Fibroblast of skin of left quadriceps (primary cell): ENCODE results near the gene SHROOM3.

Experiments used
- DNase-seq, 2 experiments: peaks; one replicate each; pipeline ENCODE4 v3.0.0-alpha.2; 2013; ENCODE audit warnings: low read depth in 2 of 2

Gene SHROOM3

GRCh38 chr4:76691807-76692582 lies 257.0 kb downstream of the SHROOM3 start:
- no peak for DNase-seq

- no peak for DNase-seq
Measured at GRCh38 chr4:76692761-76693160, 257.7 kb downstream of the SHROOM3 start.

- no peak for DNase-seq
Measured at GRCh38 chr4:76694056-76694455, 259.0 kb downstream of the SHROOM3 start.

DNA sequence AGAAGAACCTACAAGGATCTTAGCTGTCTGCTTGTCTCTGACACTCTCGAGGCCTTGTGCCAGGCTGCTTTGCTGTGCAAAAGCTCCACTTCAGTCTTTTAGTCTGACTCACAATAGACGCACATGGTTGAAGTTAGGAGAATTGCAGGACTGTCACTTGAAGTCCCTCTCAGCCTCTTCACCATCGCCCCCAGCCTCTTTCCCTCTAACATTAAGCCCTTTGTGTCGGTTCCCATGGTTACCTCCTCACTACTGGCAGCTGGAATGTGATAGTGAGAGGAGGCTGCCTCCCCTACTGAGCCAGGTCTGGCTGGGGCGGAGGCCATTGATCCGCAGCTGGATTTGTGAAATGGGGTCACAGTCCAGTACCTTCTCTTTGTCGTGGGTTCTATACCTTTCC lies 261.1 kb downstream of the SHROOM3 start:
- DNase-seq = no peak

- no peak for DNase-seq
Measured at GRCh38 chr4:76697129-76697803, 262.2 kb downstream of the SHROOM3 start.

GRCh38 chr4:76698141-76698540 lies 263.1 kb downstream of the SHROOM3 start:
- no peak for DNase-seq

DNA sequence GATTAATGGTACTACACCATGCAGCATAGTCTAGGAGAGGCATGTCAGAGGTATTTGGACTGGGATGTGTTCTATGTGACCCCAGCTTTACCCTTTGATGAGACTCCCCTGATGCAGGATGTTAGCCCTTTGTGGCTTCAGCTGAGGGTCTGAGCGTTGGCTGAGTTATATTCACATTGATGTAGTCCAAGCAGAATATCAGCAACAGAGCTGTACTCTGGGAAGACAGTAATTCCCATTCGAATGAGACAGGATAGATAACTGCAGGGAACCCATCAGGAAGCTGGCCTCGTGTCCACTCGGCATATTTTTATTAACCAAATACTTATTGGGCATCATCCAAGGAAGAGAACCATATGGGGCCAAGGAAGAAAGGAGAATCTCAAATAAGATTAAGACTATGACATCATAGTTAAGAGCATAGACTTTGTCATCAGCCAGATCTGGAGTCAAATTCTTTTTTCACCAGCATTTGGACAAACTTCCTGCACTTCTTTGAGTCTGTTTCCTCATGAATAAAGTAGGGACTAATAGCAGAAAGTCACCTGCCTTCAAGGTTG lies 264.8 kb downstream of the SHROOM3 start:
- DNase-seq = no peak

GRCh38 chr4:76702440-76703122 lies 267.6 kb downstream of the SHROOM3 start:
- DNase-seq = no peak

- DNase-seq = no peak
Measured at GRCh38 chr4:76703123-76703490, 268.1 kb downstream of the SHROOM3 start.

- no peak for DNase-seq
Measured at GRCh38 chr4:76703676-76704075, 268.6 kb downstream of the SHROOM3 start.

GRCh38 chr4:76704133-76704881 lies 269.3 kb downstream of the SHROOM3 start:
- peak; percentile 60 to 65 for DNase-seq

- DNase-seq = no peak
Measured at GRCh38 chr4:76705472-76705871, 270.4 kb downstream of the SHROOM3 start.

GRCh38 chr4:76706581-76706980 lies 271.6 kb downstream of the SHROOM3 start:
- DNase-seq = no peak

DNA sequence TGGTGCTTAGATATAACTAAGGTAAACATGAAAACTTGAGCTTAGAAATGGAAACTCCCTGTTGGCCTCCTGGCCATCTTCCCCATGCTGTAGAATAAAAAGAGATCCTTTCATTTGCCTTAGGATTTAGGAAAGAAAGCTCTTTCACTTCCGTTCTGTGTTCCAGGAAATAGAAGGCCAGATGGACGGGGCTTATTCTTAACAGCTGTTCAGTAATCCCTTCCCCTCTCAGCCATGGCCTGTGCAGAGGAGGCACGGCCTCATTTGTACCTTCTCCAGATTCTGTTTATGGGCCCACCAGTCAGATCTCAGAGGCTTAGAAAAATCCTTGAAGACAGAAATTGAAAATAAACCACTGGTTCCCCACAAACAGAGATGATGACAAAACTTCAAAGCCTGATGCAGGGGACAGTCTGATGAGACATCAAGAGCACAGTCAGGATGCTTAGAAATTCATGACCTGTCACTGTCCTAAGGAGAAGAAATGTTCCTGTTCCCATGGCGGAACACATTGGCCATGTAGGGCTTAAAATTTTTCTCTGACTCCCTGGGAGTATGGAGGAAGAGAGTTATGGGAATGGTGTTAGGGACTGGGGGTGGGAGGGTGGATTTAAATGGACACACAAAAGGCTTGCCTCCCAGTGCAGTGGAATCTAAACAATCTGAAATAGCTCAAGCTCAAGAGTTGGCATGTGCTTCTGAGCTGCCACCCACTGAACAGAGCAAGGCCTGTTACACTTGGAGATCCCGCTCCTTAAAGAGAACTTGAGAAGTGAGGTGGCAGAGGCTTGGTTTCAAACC lies 274.1 kb downstream of the SHROOM3 start:
- no peak for DNase-seq

GRCh38 chr4:76709772-76710090 lies 274.7 kb downstream of the SHROOM3 start:
- no peak for DNase-seq

DNA sequence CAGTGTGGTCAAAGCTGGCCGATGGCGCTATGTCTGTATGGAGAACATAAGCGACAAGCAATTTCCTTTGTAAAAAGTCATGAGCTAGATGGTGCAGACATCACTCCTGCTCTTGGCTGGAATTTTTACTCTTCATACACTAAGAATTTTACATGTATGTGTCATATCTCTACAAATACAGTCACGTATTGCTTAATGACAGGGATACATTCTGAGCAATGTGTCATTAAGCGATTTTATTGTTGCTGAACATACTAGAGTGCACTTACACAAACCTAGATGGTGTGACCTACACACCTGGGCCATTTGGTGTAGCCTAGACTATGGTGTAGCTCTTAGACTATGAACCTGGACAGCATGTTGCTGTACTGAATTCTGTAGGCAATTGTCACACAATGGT lies 277.5 kb downstream of the SHROOM3 start:
- no peak for DNase-seq

- DNase-seq = no peak
Measured at GRCh38 chr4:76714226-76714625, 279.2 kb downstream of the SHROOM3 start.

DNA sequence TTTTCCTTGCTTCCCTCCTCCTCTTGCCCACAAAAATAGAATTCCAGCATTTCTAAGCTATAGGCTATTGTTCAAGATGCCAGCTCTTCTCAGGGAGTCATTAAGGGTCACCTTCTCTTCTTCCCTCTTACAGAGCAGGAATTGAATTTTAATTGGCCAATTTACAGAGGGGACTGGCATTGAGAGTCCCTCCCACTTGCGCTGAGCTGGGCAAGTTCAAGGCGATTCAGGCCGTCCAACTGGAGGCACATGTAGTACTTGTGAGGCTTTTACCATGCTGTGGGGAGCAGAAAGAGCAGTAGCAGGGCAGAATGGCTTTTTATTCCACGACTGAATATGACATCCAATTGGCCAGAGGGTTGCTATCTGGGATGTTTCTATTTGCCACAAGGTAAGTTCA lies 281.0 kb downstream of the SHROOM3 start:
- no peak for DNase-seq

DNA sequence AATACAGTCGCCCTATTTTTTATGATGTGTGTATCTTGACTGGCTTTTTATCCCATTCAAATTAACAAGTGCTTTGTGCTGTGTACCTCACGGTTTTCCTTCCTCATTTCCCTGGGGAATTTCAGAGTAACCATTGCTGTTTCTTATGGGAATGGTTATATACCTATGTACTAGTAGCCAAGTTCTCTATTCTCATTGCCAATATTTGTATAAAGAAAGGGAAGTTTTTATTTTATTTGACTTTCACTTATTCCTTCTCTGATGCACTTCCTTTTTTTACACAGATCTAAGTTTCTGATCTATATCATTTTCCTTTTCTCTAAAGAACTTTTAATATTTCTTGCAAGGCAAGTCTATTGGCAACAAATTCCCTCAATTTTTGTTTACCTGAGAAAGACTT lies 281.6 kb downstream of the SHROOM3 start:
- DNase-seq = no peak

GRCh38 chr4:76717431-76717830 lies 282.4 kb downstream of the SHROOM3 start:
- no peak for DNase-seq

- no peak for DNase-seq
Measured at GRCh38 chr4:76718021-76718420, 283.0 kb downstream of the SHROOM3 start.
